ENCODE data around the gene CCDC167.

The CCDC167 gene

DNA sequence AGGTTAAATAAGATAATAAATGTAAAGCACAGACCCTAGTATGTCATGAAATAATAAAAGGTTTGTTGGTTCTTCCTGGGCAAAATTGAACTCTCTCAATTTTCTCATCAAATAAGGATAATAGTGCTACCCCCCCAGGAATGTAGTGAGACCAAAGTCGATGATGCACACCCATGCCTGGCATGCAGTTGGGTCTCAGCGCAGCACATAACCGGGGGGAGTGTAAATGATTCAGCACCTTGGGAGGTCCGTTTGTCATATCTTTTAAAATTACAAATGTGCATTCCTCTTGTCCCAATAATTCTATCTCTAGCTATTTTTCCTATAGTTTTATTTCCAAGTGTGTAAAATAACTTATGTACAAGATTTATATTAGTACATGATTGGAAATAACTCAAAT lies 31.3 kb upstream of the CCDC167 start:
- no peak for DNase-seq (ENCODE audit: low read depth in 4 of 4, low spot score in 1 of 4)

GRCh38 chr6:37530297-37530696 lies 30.6 kb upstream of the CCDC167 start:
- DNase-seq (ENCODE audit: low read depth in 4 of 4, low spot score in 1 of 4): no peak

DNA sequence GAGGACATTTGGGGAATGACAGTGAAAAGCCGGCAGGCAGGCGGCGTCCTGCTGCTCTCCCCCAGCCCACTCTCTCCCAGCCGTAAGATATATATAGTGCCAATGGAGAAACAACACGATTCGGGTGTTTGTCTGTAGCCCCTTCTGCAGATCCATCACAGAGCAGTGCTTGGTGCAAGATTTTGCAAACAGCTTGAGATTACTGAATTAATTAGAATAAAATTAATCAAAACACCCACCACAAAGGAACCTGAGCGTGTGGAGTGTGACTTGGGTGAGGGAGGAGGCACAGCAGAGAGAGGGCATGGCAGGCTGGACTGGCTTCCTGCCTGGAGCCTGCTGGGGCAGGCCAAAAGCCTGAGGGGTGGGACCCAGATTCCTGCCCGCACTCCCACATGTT lies 28.8 kb upstream of the CCDC167 start:
- no peak for DNase-seq (ENCODE audit: low read depth in 4 of 4, low spot score in 1 of 4)

GRCh38 chr6:37525460-37526357 lies 26.0 kb upstream of the CCDC167 start:
- DNase-seq (ENCODE audit: low read depth in 4 of 4, low spot score in 1 of 4): no peak

DNA sequence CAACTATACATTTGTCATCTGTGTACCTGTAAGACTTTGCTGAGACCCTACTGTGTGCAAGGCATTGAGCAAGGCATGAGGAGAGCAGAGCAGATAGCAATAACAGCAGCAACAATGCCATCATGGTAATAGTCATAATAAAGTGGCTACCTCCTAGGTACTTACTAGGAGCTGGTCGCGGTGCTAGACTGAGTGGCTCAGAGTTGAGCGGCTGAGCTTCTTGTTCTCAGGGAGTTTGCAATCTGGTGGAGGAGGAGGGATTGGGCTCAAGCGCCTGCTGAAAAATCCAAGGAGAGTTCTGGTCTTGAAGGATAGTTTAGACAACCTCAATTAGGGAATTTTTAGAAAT lies 25.3 kb upstream of the CCDC167 start:
- no peak for DNase-seq (ENCODE audit: low read depth in 4 of 4, low spot score in 1 of 4)

GRCh38 chr6:37524025-37524969 lies 24.6 kb upstream of the CCDC167 start:
- no peak for DNase-seq (ENCODE audit: low read depth in 4 of 4, low spot score in 1 of 4)

GRCh38 chr6:37523412-37523811 lies 23.7 kb upstream of the CCDC167 start:
- DNase-seq (ENCODE audit: low read depth in 4 of 4, low spot score in 1 of 4): no peak

DNA sequence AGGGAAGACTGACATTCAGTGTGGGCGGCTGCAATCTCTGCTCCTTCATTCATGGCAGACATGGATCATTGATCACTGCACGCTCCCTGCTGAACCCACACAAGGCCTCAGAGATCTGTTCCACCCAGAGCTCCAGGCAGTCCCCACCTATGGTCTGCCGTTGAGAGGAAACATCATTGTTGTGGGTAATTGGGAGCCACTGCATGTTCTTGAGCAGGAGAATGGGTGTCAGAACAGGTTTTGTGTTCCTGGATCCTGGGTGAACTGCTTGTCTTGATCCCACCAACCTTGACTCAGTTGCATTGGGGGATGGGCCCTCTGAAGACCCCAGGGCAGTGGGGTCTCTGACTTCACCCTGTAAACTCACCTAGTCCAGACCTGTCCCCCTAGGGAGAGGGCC lies 23.1 kb upstream of the CCDC167 start:
- no peak for DNase-seq (ENCODE audit: low read depth in 4 of 4, low spot score in 1 of 4)

DNA sequence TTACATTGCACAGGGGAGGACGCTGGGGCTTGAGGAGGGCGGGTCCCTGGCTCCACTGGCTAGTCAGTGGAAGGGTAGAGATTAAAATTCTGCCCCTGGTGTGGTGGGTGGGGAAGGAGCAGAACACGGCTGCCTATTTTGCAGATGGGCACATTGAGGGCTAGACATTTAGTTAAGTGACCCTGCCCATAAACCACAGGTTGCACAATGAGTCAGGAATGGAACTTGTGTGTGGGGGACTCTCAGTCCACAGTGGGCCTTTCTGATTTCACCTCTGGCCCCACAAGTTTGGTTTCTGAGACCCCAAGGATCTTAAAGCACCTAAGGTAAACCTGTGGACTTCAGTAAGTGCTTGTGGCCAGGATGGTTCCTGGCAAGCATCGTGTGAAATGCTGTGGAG lies 22.0 kb upstream of the CCDC167 start:
- DNase-seq (ENCODE audit: low read depth in 4 of 4, low spot score in 1 of 4): no peak

- no peak for DNase-seq (ENCODE audit: low read depth in 4 of 4, low spot score in 1 of 4)
Observed at GRCh38 chr6:37520926-37521325, 21.2 kb upstream of the CCDC167 start.

- DNase-seq (ENCODE audit: low read depth in 4 of 4, low spot score in 1 of 4): no peak
Observed at GRCh38 chr6:37519461-37519860, 19.8 kb upstream of the CCDC167 start.

DNA sequence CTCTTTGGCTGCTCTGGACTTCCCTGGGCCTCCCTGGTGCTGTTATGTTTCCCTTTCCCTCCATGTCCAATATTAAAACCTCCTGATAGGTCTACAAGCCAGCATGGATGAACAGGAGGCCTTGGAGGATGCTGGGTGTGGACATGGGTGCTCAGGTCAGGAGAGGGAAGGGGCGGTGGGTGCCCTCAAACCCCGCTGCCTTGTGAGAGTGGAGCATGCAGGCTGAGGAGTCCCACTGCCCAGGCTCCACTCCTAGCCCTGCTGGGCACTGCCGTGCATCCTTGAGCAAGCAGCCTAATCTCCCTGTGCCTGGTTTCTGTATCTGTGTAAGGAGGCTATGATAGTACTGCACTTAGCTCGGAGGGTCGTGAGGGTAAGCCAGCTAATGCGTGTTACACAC lies 18.4 kb upstream of the CCDC167 start:
- no peak for DNase-seq (ENCODE audit: low read depth in 4 of 4, low spot score in 1 of 4)

DNA sequence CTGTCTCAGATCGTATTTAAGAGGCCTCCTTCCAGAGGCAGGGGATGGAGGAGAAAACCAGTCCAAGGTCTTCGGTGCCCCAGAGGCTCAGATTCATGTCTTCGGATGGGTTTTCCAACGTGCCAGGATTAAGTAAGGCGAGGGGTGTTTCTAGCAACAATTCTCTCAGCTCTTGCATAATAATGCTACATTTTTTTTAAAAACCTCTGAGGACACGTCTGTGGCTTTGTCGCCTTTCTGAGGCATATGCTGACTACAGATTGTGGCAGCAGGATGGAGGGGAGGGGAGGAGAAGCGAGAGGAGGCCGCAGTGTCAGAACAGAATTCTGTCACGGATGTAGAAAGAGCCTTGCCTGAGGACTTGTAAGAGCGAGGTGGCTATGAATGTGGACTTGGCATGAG lies 17.7 kb upstream of the CCDC167 start:
- DNase-seq (ENCODE audit: low read depth in 4 of 4, low spot score in 1 of 4): peak; percentile 40 to 65 (median 49)

DNA sequence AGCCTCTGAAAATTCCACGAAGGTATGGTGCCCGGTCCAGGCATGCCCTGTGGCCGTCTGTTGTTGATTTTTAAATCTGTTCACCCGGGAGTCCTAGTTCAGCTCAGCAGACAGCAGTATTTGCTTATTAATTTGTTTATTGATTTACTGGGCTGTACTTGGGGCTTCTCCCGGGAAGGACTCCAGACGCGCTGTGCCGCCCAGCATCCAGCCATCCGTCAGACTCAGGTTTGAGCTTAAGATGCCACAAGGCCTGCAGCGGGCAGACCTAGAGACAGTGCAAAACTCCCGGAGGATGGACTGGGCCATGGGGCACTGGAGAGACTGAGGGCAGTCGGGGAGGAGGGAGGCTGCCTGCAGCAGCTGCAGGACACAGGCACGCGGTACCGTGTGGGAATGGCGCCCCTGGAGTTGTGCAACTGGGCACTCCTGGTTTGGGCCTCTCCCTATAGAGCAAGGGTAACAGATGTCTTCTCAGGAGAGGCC lies 17.3 kb upstream of the CCDC167 start:
- DNase-seq (ENCODE audit: low read depth in 4 of 4, low spot score in 1 of 4): no peak

DNA sequence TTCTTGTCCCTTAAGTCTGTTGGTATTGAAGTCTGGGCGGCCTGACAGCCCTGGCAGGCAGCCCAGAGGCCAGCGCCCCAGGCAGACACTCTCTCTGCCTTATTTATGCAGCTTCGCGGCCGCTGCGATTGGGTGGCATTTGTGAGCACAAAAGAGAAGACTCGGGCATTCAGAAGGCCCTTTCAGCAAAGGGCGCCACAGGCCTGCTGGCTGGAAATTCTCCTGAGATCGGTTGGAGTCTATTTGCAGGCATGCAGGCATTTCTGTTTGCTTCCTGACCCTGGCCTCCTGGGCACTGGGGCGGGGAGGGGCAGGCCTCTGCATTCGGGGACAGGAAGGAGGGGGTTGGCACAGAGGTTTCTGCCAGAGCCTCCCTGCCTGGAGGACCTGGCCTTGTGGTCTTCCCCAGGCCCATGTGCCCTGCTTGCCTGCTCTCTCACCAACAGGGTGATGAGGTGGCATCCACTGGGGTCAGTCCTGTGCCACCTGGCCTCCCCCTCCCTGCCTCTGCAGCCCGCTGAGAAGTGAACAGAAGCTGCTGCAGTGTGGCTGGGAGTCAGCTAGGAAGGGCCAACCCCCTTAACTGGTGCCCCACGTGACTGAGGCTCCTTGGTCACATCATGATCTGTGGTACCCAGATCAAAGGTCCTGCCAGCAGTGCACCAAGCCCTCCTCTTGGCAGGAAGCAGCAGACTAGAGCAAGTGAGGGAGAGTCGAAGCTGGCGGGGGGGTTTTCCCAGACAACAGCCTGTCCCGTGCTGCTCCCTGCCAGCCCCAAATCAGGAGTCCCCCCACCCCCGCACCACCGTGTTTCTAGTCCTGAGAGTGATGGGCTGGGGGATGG lies 16.6 kb upstream of the CCDC167 start:
- peak; percentile 49 to 83 (median 76) for DNase-seq (ENCODE audit: low read depth in 4 of 4, low spot score in 1 of 4)

GRCh38 chr6:37515712-37516075 lies 16.0 kb upstream of the CCDC167 start:
- no peak for DNase-seq (ENCODE audit: low read depth in 4 of 4, low spot score in 1 of 4)

GRCh38 chr6:37514837-37515236 lies 15.1 kb upstream of the CCDC167 start:
- no peak for DNase-seq (ENCODE audit: low read depth in 4 of 4, low spot score in 1 of 4)

DNA sequence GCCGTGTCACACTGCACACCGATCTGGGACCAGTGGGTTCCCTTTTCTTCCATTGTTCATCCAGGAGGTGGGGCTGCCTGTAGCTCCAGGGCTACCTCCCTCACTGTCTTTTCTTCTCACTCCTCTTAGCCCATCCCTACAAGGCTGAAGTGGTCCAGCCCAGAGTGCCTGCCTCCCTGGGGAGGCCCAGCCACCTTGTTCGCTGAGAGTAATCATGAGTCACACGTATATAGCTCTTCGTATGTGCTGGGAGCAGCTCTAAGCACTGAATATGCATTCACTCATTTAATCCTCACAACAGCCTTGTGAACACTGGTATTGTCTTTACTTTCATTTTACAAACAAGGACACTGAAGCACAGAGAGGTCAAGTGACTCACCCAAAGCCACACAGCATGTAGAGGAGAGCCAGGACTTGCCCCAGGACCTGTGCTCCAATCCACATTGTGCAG lies 14.7 kb upstream of the CCDC167 start:
- peak in 3 of 4 experiments; percentile 28 to 37 (median 34) for DNase-seq (ENCODE audit: low read depth in 4 of 4, low spot score in 1 of 4)

- no peak for DNase-seq (ENCODE audit: low read depth in 4 of 4, low spot score in 1 of 4)
Observed at GRCh38 chr6:37513576-37513975, 13.9 kb upstream of the CCDC167 start.

- no peak for DNase-seq (ENCODE audit: low read depth in 4 of 4, low spot score in 1 of 4)
Observed at GRCh38 chr6:37513155-37513554, 13.5 kb upstream of the CCDC167 start.

GRCh38 chr6:37512400-37513011 lies 12.8 kb upstream of the CCDC167 start:
- DNase-seq (ENCODE audit: low read depth in 4 of 4, low spot score in 1 of 4): no peak

All from stimulated activated CD4-positive, alpha-beta T cell treated with anti-CD3 and anti-CD28 coated beads, Interleukin-1b, Interleukin-23, amount 100 ng/mL, for 24 hours (primary cell).